ENCODE measurements around the gene TRPM3.

Gene TRPM3

GRCh38 chr9:70588999-70589398 lies 532.4 kb downstream of the TRPM3 start:
- DNase-seq (ENCODE audit: low read depth), result no peak
- TF ChIP-seq, protein P1, sequence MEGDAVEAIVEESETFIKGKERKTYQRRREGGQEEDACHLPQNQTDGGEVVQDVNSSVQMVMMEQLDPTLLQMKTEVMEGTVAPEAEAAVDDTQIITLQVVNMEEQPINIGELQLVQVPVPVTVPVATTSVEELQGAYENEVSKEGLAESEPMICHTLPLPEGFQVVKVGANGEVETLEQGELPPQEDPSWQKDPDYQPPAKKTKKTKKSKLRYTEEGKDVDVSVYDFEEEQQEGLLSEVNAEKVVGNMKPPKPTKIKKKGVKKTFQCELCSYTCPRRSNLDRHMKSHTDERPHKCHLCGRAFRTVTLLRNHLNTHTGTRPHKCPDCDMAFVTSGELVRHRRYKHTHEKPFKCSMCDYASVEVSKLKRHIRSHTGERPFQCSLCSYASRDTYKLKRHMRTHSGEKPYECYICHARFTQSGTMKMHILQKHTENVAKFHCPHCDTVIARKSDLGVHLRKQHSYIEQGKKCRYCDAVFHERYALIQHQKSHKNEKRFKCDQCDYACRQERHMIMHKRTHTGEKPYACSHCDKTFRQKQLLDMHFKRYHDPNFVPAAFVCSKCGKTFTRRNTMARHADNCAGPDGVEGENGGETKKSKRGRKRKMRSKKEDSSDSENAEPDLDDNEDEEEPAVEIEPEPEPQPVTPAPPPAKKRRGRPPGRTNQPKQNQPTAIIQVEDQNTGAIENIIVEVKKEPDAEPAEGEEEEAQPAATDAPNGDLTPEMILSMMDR (IDR thresholded peaks at IDR 0.05; ENCODE audit: insufficient read depth, low read depth, low read length, missing control alignments), result no peak
- H3K4me3 ChIP-seq (ENCODE audit: low read depth, low read length), result no peak overlapping the region

- no peak for DNase-seq (ENCODE audit: low read depth)
- H3K4me3 ChIP-seq (ENCODE audit: low read depth, low read length), result no peak overlapping the region
- TF ChIP-seq, protein P1 (IDR thresholded peaks at IDR 0.05; ENCODE audit: insufficient read depth, low read depth, low read length, missing control alignments), result no peak
Measured at GRCh38 chr9:70588381-70588780, 533.0 kb downstream of the TRPM3 start.

GRCh38 chr9:70587201-70587600 lies 534.2 kb downstream of the TRPM3 start:
- no peak for DNase-seq (ENCODE audit: low read depth)
- TF ChIP-seq, protein P1 (IDR thresholded peaks at IDR 0.05; ENCODE audit: insufficient read depth, low read depth, low read length, missing control alignments), result no peak

DNA sequence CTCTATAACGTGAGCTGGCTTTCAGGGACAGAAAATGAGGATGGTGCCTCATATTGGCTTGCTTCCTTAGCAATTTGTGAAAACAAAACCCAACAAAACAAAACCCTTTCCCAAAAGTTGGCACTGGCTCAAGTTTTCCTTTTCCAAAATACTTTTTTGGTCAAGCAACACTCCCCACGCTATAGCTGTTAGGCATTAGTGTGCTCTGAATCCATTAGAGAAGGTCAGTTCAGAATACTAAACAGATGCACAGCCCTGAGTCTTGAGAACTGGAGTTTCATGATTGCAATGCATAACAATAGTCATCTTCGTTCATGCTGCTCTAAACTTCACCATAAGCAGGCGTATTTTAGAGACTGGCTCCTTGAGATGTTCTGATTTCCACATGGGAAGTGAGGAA lies 534.9 kb downstream of the TRPM3 start:
- no peak for DNase-seq (ENCODE audit: low read depth)
- TF ChIP-seq, protein P1 (IDR thresholded peaks at IDR 0.05; ENCODE audit: insufficient read depth, low read depth, low read length, missing control alignments), result no peak
- H3K4me3 ChIP-seq (ENCODE audit: low read depth, low read length), result no peak overlapping the region

More at GRCh38 chr9:70587201-70587600, 534.2 kb downstream of the TRPM3 start:
- H3K4me3 ChIP-seq (ENCODE audit: low read depth, low read length), result no peak overlapping the region

DNA sequence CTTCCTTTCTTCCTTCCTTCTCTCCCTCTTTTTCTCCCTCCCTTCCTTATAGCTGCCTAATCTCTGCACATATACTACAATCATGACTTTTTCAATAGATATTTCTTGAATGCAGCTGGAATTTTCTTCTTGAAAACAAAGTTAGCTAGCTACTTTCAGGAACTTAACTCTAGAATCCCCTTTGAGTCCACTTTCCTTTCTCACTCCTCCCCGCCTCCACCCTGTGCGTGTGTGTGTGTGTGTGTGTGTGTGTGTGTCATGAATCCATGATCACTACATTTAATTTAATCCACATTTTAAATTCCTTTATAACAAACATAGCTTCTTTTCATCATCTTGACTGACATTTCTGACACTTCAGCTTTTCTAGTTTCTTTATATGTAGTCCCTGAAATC lies 539.5 kb downstream of the TRPM3 start:
- no peak overlapping the region for H3K4me3 ChIP-seq (ENCODE audit: low read depth, low read length)
- no peak for DNase-seq (ENCODE audit: low read depth)
- TF ChIP-seq, protein P1 (IDR thresholded peaks at IDR 0.05; ENCODE audit: insufficient read depth, low read depth, low read length, missing control alignments), result no peak

GRCh38 chr9:70581214-70581954 lies 540.0 kb downstream of the TRPM3 start:
- TF ChIP-seq, protein P1 (IDR thresholded peaks at IDR 0.05; ENCODE audit: insufficient read depth, low read depth, low read length, missing control alignments), result no peak
- no peak for DNase-seq (ENCODE audit: low read depth)
- H3K4me3 ChIP-seq (ENCODE audit: low read depth, low read length), result no peak overlapping the region
